PC-9 (cell line): ENCODE data around the gene FHL3. TPM values are rescaled to one million over a fixed set of nuclear protein-coding genes. Genes with fewer than 3 reads are reported as not detected.

Source experiments
- BruUV-seq: library from RNA; stranded (reverse); fragments of 400-500 nt; replicated peaks from 2 replicates; lab custom pipeline; 2021; lab: Mats Ljungman, UMichigan
- CTCF ChIA-PET: fragments of 300-600 bp; sonication (Branson Sonifier 250); formaldehyde crosslinking; loops from one replicate; lab custom pipeline; 2022; ENCODE audit warnings: antibody characterized with exemption; lab: Charles Lee
- POLR2A ChIA-PET: fragments of 300-600 bp; sonication (Branson Sonifier 250); formaldehyde crosslinking; loops from one replicate; lab custom pipeline; 2022; ENCODE audit warnings: antibody characterized with exemption; ENCODE audit not compliant: unreplicated experiment; lab: Charles Lee
- DNase-seq, 2 experiments: peaks; one replicate each; pipeline versions ENCODE4 v3.0.0 to v3.0.0-alpha.2; 2015 to 2022; ENCODE audit warnings: mixed read lengths in 1 of 2
- H2AFZ ChIP-seq: fragments of 200-600 bp; sonication (generic); 2 replicates; pipeline ENCODE4 v1.8.1; 2017; ENCODE audit warnings: antibody characterized with exemption
- H3F3A ChIP-seq: fragments of 200-600 bp; sonication (generic); 2 replicates; pipeline ENCODE4 v1.8.1; 2017; ENCODE audit warnings: antibody characterized with exemption, mild to moderate bottlenecking, low read depth; ENCODE audit not compliant: insufficient read depth
- H3K27ac ChIP-seq: fragments of 200-600 bp; sonication (generic); 2 replicates; pipeline ENCODE4 v1.6.1; 2016; ENCODE audit warnings: mixed run types
- H3K27me3 ChIP-seq: fragments of 200-600 bp; sonication (generic); 2 replicates; pipeline ENCODE4 v1.6.1; 2016; ENCODE audit warnings: low read depth, mixed run types; ENCODE audit not compliant: insufficient read depth
- H3K36me3 ChIP-seq: fragments of 200-600 bp; sonication (generic); 2 replicates; pipeline ENCODE4 v1.6.1; 2016; ENCODE audit warnings: low read depth, mixed run types
- H3K4me1 ChIP-seq: fragments of 200-600 bp; sonication (generic); replicated peaks from 2 replicates; pipeline ENCODE4 v1.6.1; 2016; ENCODE audit warnings: mixed run types; ENCODE audit not compliant: insufficient read depth
- H3K4me2 ChIP-seq: fragments of 200-600 bp; sonication (generic); 2 replicates; pipeline ENCODE4 v1.6.1; 2017; ENCODE audit warnings: mixed run types
- H3K4me3 ChIP-seq: fragments of 200-600 bp; sonication (generic); 2 replicates; pipeline ENCODE4 v1.6.1; 2016; ENCODE audit warnings: mixed run types
- H3K79me2 ChIP-seq: fragments of 200-600 bp; sonication (generic); 2 replicates; pipeline ENCODE4 v1.6.1; 2017; ENCODE audit warnings: low read depth, mixed run types
- H3K9me2 ChIP-seq: fragments of 200-600 bp; sonication (generic); 2 replicates; pipeline ENCODE4 v1.8.1; 2017; ENCODE audit warnings: mild to moderate bottlenecking; ENCODE audit not compliant: insufficient read depth
- H3K9me3 ChIP-seq: fragments of 200-600 bp; sonication (generic); 2 replicates; pipeline ENCODE4 v1.8.1; 2016; ENCODE audit warnings: low read depth; ENCODE audit not compliant: insufficient read depth
- H4K20me1 ChIP-seq: fragments of 200-600 bp; sonication (generic); 2 replicates; pipeline ENCODE4 v1.8.1; 2017; ENCODE audit not compliant: insufficient read depth
- CTCF ChIP-seq: fragments of 200-600 bp; sonication (generic); conservative IDR thresholded peaks from 2 replicates; pipeline ENCODE4 v1.6.1; 2017; ENCODE audit warnings: mixed run types, antibody characterized with exemption, mild to moderate bottlenecking, moderate library complexity
- EZH2 ChIP-seq: fragments of 200-600 bp; sonication (generic); IDR thresholded peaks from 2 replicates; pipeline ENCODE4 v1.8.0; 2017; ENCODE audit warnings: antibody characterized with exemption, low read depth
- intact Hi-C: fragments of 100-400 bp; cut with micrococcal nuclease; formaldehyde crosslinking; loops from one replicate; pipeline ENCODE4 v1.10.0; 2022; ENCODE audit not compliant: unreplicated experiment
- total RNA-seq: library from RNA; stranded (reverse); gene quantifications from 2 replicates; pipeline ENCODE4 v1.2.3, GENCODE V29; 2021

Gene FHL3
- total RNA-seq, 1 experiment from 2014 or later = 26.2 TPM

GRCh38 chr1:37999430-38000232 lies 5.7 kb downstream of the FHL3 start:
- H3K4me3 ChIP-seq = no peak overlapping the region
- H3K27me3 ChIP-seq = no peaks in the 10 kb centered on the region
- peak in 1 of 2 experiments; percentile 62 for DNase-seq
- H3F3A ChIP-seq = peaks cover 27% of the 10 kb centered on the region; the same call in 1 of the 2 replicates
- ChIA-PET CTCF (interaction anchor here (0.6 kb wide), 1 partner anchor 1055 kb away, joined by 3 read pairs; no protein-coding TSS in a partner anchor), POLR2A (interaction anchor here (0.5 to 0.6 kb wide), 2 partner anchors 190 to 823 kb away, joined by 3 to 11 read pairs; no protein-coding TSS in a partner anchor)
- peak overlapping the region; percentile 61; the same call in 1 of the 2 replicates for H2AFZ ChIP-seq
- H3K4me2 ChIP-seq = peak overlapping the region; percentile 62
- TSS peak; percentile 91 for BruUV-seq
- H3K4me1 ChIP-seq = peaks cover 43% of the 10 kb centered on the region
- H3K9me3 ChIP-seq = no peaks in the 10 kb centered on the region
- H3K36me3 ChIP-seq = no peaks in the 10 kb centered on the region
- H3K79me2 ChIP-seq = peaks cover 17% of the 10 kb centered on the region
- no peaks in the 10 kb centered on the region for H3K9me2 ChIP-seq
- no peaks in the 10 kb centered on the region for H4K20me1 ChIP-seq
- peak overlapping the region; percentile 66 for H3K27ac ChIP-seq
- TF ChIP-seq CTCF (no peak), EZH2 (no peak)
- intact Hi-C loops = loop anchor here (5.0 kb wide), 1 partner anchor 522 kb away; no protein-coding TSS in a partner anchor

- no peaks in the 10 kb centered on the region for H3K36me3 ChIP-seq
- no peak overlapping the region for H3K4me3 ChIP-seq
- CTCF ChIA-PET = no interaction called here
- H3K27ac ChIP-seq = peak overlapping the region; percentile 66
- BruUV-seq = no TSS peak
- H4K20me1 ChIP-seq = no peaks in the 10 kb centered on the region
- POLR2A ChIA-PET = interaction anchor here (0.5 kb wide), 1 partner anchor 182 kb away, joined by 5 read pairs; no protein-coding TSS in a partner anchor
- intact Hi-C loops = no loop called here
- peaks cover 27% of the 10 kb centered on the region; the same call in 1 of the 2 replicates for H3F3A ChIP-seq
- no peak for DNase-seq
- no peaks in the 10 kb centered on the region for H3K27me3 ChIP-seq
- H3K4me2 ChIP-seq = peak overlapping the region; percentile 62
- no peaks in the 10 kb centered on the region for H3K9me3 ChIP-seq
- TF ChIP-seq EZH2 (no peak), CTCF (no peak)
- no peaks in the 10 kb centered on the region for H3K9me2 ChIP-seq
- H2AFZ ChIP-seq = peak overlapping the region; percentile 61; the same call in 1 of the 2 replicates
- H3K79me2 ChIP-seq = peaks cover 10% of the 10 kb centered on the region
- H3K4me1 ChIP-seq = peaks cover 36% of the 10 kb centered on the region
Measured at GRCh38 chr1:37998913-37999429, 6.3 kb downstream of the FHL3 start.

- Histone ChIP-seq H3K4me2 (no peak overlapping the region), H2AFZ (no peak overlapping the region), H3K9me2 (no peaks in the 10 kb centered on the region), H3K4me3 (no peak overlapping the region), H3K27me3 (no peaks in the 10 kb centered on the region), H3K36me3 (no peaks in the 10 kb centered on the region), H3K79me2 (peaks cover 3% of the 10 kb centered on the region; the same call in 1 of the 2 replicates), H3F3A (peaks cover 27% of the 10 kb centered on the region; the same call in 1 of the 2 replicates), H3K9me3 (no peaks in the 10 kb centered on the region), H4K20me1 (no peaks in the 10 kb centered on the region), H3K27ac (no peak overlapping the region), H3K4me1 (peaks cover 29% of the 10 kb centered on the region)
- no peak for TF ChIP-seq CTCF
- no peak for TF ChIP-seq EZH2
- no peak for DNase-seq
- intact Hi-C loops = no loop called here
- POLR2A ChIA-PET = interaction anchor here (0.5 kb wide), 1 partner anchor 181 kb away, joined by 5 read pairs; no protein-coding TSS in a partner anchor
- CTCF ChIA-PET = no interaction called here
- BruUV-seq = no TSS peak
Measured at GRCh38 chr1:37998089-37998808, 7.1 kb downstream of the FHL3 start.
